Esophagus squamous epithelium (tissue), 5 donors: ENCODE data around the gene GRAMD1C. TPM values are rescaled to one million over a fixed set of nuclear protein-coding genes. Genes with fewer than 3 reads are reported as not detected.

Experiments used
- DNase-seq: peaks from one replicate; lab custom pipeline; 2025; lab: John Stamatoyannopoulos, UW
- H3K27ac ChIP-seq, 4 donors: fragments of 200-600 bp; sonication (generic); one replicate each; pipeline ENCODE4 v1.5.1; 2016 to 2019; ENCODE audit warnings: mild to moderate bottlenecking in 1 of 4
- H3K27me3 ChIP-seq, 4 donors: fragments of 200-600 bp; sonication (generic); 1 replicate in 3 of 4; 2 replicates in 1 of 4; pipeline versions ENCODE4 v1.5.1 to v1.6.0; 2017 to 2021; ENCODE audit warnings: antibody characterized with exemption in 1 of 4
- H3K36me3 ChIP-seq, 3 donors: fragments of 200-600 bp; sonication (generic); one replicate each; pipeline ENCODE4 v1.5.1; 2016 to 2019
- H3K4me1 ChIP-seq, 3 donors: fragments of 200-600 bp; sonication (generic); one replicate each; pipeline ENCODE4 v1.5.1; 2017 to 2019
- H3K4me3 ChIP-seq, 4 donors: fragments of 200-600 bp; sonication (generic); 1 replicate in 3 of 4; 2 replicates in 1 of 4; pipeline ENCODE4 v1.5.1; 2016 to 2019; ENCODE audit warnings: mild to moderate bottlenecking in 2 of 4, moderate library complexity in 1 of 4
- H3K9me3 ChIP-seq, 3 donors: fragments of 200-600 bp; sonication (generic); one replicate each; pipeline ENCODE4 v1.5.1; 2016 to 2019
- POLR2A ChIP-seq, 4 donors: fragments of 450-650 bp; IDR thresholded peaks; one replicate each; pipeline ENCODE4 v1.6.1; 2017; ENCODE audit warnings: antibody characterized with exemption in 4 of 4, mild to moderate bottlenecking in 4 of 4, moderate library complexity in 3 of 4
- WGBS, 2 donors: methylation state at CpG; one replicate each; pipeline ENCODE4 v1.1.5; 2018; 5-methylcytosine and 5-hydroxymethylcytosine counted together
- intact Hi-C: fragments of 100-400 bp; cut with DNase I; formaldehyde crosslinking; loops from one replicate; pipeline ENCODE4 v1.15.0; 2022
- total RNA-seq, 4 donors: library from RNA; depleted of rRNA; stranded (reverse); fragments of >200 nt; gene quantifications; one replicate each; pipeline ENCODE4 v1.1.0, GENCODE V29; 2016
- TF ChIP-seq, protein P1 (sequence below), 6 experiments: fragments of 450-650 bp in 4 of 6; fragments of 200-600 bp in 2 of 6; sonication (generic) in 2 of 6; IDR thresholded peaks; one replicate each; pipeline ENCODE4 v1.5.1; 2016 to 2019; ENCODE audit warnings: antibody characterized with exemption in 6 of 6, mild to moderate bottlenecking in 4 of 6, moderate library complexity in 4 of 6
- donor health status: DM: yes; HTN: yes; CAD: no.

Gene GRAMD1C
- total RNA-seq, 4 donors from 2014 or later, result 4.4 to 12.6 (median 6.6) TPM

- Histone ChIP-seq H3K4me1 (no peaks in the 10 kb centered on the region), H3K36me3 (peaks cover 0 to 51% (median 0%) of the 10 kb centered on the region in 3 donors), H3K4me3 (no peak overlapping the region), H3K27me3 (no peaks in the 10 kb centered on the region), H3K9me3 (no peaks in the 10 kb centered on the region), H3K27ac (no peak overlapping the region)
- TF ChIP-seq, protein P1, sequence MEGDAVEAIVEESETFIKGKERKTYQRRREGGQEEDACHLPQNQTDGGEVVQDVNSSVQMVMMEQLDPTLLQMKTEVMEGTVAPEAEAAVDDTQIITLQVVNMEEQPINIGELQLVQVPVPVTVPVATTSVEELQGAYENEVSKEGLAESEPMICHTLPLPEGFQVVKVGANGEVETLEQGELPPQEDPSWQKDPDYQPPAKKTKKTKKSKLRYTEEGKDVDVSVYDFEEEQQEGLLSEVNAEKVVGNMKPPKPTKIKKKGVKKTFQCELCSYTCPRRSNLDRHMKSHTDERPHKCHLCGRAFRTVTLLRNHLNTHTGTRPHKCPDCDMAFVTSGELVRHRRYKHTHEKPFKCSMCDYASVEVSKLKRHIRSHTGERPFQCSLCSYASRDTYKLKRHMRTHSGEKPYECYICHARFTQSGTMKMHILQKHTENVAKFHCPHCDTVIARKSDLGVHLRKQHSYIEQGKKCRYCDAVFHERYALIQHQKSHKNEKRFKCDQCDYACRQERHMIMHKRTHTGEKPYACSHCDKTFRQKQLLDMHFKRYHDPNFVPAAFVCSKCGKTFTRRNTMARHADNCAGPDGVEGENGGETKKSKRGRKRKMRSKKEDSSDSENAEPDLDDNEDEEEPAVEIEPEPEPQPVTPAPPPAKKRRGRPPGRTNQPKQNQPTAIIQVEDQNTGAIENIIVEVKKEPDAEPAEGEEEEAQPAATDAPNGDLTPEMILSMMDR (IDR thresholded peaks at IDR 0.05), result no peak
- no peak for TF ChIP-seq POLR2A (IDR thresholded peaks at IDR 0.05)
- WGBS, 2 donors, result 89 to 96% methylated on average over 3 of the region's 3 CpGs
- no peak for DNase-seq
- intact Hi-C loops, result no loop called here
Observed at GRCh38 chr3:113983544-113983943, 145.0 kb downstream of the GRAMD1C start.

DNA sequence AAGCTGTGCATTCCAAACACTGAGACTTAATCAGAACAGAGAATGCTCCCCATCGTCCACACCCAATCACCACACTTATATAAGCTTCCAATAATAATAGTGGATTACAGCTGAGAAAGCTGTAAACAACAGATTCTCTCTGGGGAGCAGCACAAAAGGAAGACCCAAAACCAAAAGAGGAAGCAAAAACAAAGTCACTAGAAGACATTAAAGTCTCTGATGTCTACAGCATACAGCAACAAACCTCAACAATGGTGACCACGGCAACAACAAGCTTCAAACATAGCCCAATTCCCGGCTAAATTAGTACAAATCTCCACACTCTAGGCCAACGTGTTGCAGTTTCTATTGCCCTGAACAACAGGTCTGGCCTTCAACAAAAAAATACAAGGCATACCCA, 147.0 kb downstream of the GRAMD1C start:
- intact Hi-C loops, result no loop called here
- no peak for TF ChIP-seq POLR2A (IDR thresholded peaks at IDR 0.05)
- TF ChIP-seq, protein P1 (IDR thresholded peaks at IDR 0.05), result no peak
- no peaks in the 10 kb centered on the region for H3K4me1 ChIP-seq
- no peak overlapping the region for H3K4me3 ChIP-seq
- H3K27ac ChIP-seq, result no peak overlapping the region
- H3K36me3 ChIP-seq, result peaks cover 0 to 32% (median 0%) of the 10 kb centered on the region in 3 donors
- no peak for DNase-seq
- no peaks in the 10 kb centered on the region for H3K9me3 ChIP-seq
- H3K27me3 ChIP-seq, result no peaks in the 10 kb centered on the region
- 40 to 54% methylated on average over 4 of the region's 4 CpGs for whole genome bisulfite sequencing, 2 donors

Other genes with a start within 250 kb of the GRAMD1C start
- 10 to 100 TPM; 11.5 to 18.3 (median 12.6) TPM for gene USF3, start 142.1 kb upstream of the GRAMD1C start, total RNA-seq
- gene NAA50, start 92.5 kb upstream of the GRAMD1C start, total RNA-seq, result 100 to 1,000 TPM; 142 to 248 (median 228) TPM
- 10 to 100 TPM; 39.9 to 74.3 (median 60.6) TPM for gene ATP6V1A, start 91.8 kb upstream of the GRAMD1C start, total RNA-seq
- gene ZDHHC23, start 109.2 kb downstream of the GRAMD1C start, total RNA-seq, result 1 to 10 TPM; 1.4 to 7.6 (median 5.0) TPM
- gene CCDC191, start 217.7 kb downstream of the GRAMD1C start, total RNA-seq, result 1 to 10 TPM in 3 of 4 donors, under 1 TPM in 1; 0.92 to 3.6 (median 1.8) TPM
- gene QTRT2, start 217.9 kb downstream of the GRAMD1C start, total RNA-seq, result 10 to 100 TPM in 3 of 4 donors, 1 to 10 TPM in 1; 7.5 to 18.2 (median 15.6) TPM